IPS-18c (cell line): ENCODE data around the gene C2CD2L.

Experiments
- H3K4me3 ChIP-seq: 2 replicates; pipeline ENCODE4 v1.7.0; 2013; ENCODE audit warnings: low read depth, mild to moderate bottlenecking, low read length, moderate library complexity; ENCODE audit not compliant: insufficient read depth
- H3K9me3 ChIP-seq: one replicate; pipeline ENCODE4 v1.6.1; 2013; ENCODE audit warnings: mild to moderate bottlenecking, low read length, moderate library complexity; ENCODE audit not compliant: control insufficient read depth, insufficient read depth

Gene C2CD2L

DNA sequence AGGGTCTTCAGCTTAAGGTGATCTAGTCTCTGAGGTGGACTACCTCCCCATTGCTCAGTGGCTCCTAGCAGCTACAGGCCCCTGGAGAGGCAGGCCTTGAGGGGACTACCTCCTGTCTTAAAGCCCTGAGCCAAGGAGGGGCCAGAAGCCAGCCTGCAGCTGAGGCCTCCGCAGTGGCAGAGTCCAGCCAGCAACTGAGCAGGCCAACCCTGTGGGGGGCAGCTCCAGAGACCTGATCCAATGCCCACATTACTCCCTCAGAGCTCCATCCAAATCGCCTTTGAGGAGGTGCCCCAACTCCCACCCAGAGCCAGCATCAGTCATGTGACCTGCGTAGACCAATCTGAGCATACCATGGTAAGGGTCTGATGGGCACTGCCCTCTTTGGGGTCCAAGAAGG, 2.7 kb downstream of the C2CD2L start:
- Histone ChIP-seq H3K9me3 (no peaks in the 10 kb centered on the region), H3K4me3 (no peak overlapping the region)

DNA sequence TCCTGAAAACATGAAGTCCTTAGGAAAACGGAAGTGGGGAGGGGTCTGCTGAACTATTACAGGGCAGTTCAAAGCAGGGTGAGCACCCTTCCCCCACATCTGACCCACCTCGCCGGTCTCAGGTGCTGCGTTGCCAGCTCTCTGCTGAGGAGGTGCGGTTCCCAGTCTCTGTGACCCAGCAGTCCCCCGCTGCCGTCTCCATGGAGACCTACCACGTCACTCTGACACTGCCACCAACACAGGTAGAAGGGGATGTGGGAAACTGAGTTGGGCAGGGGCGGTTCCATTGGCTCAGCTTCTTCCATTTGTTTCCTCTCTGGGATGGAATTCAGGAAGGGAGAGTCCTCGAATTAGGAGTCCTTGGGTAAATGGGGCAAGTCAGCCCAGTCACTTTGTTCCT, 3.3 kb downstream of the C2CD2L start:
- no peaks in the 10 kb centered on the region for H3K9me3 ChIP-seq

DNA sequence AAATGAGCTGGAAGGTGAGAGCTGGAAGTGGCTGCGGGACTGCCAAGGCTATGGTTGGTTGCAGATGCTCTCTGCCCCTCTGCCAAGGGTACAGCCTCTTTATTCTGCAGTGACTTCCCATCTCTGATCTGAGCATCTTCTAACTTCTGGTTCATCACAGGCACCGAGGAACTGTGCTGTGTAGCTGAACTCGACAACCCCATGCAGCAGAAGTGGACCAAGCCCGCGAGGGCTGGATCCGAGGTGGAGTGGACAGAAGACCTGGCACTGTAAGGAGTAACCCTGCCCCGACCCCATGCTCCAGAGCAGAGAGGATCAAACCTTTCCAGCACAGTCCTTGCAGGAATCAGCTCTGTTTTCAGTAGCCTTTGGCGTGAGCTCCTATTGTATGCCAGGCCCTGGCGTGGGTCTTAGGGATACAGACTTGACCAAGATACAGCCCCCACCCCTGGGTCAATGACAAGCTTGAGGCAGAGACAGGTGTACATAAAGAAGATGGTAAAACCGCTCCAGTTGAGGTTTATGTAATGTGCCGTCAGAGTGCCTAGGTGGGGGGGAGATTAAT, 4.3 kb downstream of the C2CD2L start:
- no peak overlapping the region for H3K4me3 ChIP-seq
- no peaks in the 10 kb centered on the region for H3K9me3 ChIP-seq

More for the DNA sequence above, 3.3 kb downstream of the C2CD2L start:
- H3K4me3 ChIP-seq = no peak overlapping the region

DNA sequence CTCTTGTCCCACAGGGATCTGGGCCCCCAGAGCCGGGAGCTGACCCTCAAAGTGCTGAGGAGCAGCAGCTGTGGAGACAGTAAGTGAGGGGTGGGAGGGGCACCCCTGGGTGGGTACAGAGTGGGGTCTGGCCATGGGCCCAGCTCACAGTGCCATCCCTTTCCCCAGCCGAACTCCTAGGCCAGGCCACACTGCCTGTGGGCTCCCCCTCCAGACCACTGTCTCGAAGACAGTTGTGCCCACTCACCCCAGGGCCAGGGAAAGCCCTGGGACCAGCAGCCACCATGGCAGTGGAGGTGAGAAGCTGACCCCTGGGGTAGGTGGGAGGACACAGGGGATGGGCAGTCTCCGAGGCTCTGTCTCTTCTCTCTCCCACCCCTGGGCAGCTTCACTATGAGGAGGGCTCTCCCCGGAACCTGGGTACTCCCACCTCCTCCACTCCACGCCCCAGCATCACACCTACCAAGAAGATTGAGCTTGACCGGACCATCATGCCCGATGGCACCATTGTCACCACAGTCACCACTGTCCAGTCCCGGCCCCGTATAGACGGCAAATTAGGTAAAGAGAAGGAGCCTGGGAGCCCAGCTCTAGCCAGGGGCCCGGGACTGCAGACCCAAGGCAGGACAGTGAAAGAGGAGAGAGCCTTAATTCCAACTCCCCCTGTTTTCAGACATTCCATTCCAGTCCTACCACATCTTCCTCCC, 5.3 kb downstream of the C2CD2L start:
- no peak overlapping the region for H3K4me3 ChIP-seq
- H3K9me3 ChIP-seq = no peaks in the 10 kb centered on the region

DNA sequence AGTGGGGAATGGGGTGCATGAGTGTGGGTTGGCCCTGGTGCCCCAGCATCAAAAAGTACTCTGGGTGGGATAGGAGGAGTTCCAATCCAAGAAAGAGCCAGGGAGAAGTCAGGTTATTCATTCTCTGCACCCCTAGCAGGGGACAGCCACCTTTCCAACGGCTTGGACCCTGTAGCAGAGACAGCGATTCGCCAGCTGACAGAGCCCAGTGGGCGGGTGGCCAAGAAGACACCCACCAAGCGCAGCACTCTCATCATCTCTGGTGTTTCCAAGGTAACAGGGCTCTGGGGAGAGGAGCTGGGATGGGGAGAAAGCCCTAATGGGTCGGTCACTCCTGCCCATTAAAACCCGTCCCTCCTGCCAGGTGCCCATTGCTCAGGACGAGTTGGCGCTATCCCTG, 6.6 kb downstream of the C2CD2L start:
- no peaks in the 10 kb centered on the region for H3K9me3 ChIP-seq
- H3K4me3 ChIP-seq = no peak overlapping the region

DNA sequence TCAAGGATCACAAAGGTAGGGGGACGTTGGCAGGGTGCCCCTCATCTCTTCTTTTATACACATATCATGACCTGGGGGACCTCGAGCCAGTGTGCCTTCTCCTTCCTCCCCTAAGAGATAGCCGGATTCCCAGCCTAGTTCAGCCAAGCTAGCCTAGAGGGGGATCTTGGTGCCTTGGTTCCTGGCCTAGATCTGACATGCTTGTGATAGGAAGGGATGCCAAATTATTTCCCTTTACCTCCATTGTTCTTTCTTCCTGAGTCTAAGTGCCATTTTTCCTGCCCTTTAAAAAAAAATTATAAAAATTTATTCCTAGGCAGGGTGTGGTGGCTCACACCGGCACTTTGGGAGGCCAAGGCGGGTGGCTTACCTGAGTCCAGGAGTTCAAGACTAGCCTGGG, 7.2 kb downstream of the C2CD2L start:
- no peaks in the 10 kb centered on the region for H3K9me3 ChIP-seq

DNA sequence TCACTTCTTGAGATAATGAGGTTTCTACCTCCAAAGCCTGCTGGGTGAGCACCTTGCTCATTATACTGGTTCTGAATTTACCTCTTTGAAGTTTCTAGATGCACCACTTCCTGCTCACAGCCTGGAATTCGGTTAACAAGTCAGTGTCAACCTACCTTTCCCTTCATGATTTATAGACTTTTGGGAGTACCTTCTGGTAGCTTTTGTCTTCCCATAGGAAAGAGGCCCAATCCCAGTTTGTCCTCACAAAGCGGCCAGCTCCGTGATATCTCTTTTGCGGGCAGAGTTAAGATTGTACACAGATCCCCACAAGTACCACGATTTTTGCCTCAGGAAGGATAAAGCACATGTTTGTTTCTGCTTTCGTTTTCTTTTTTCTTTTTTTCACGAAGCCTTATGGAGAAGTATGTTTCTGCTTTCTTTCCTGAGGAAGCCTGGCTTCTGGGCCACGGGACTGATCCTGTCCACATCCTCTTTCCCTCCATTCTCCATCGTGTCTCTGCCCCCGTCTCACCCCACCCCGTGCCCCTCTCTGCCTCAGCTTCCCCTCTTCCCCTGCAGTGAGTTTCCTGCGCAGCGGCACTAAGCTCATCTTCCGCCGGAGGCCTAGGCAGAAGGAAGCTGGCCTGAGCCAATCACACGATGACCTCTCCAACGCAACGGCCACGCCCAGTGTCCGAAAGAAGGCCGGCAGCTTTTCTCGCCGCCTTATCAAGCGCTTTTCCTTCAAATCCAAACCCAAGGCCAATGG, 8.5 kb downstream of the C2CD2L start:
- no peak overlapping the region for H3K4me3 ChIP-seq
- H3K9me3 ChIP-seq = no peaks in the 10 kb centered on the region

More for the DNA sequence above, 7.2 kb downstream of the C2CD2L start:
- H3K4me3 ChIP-seq = no peak overlapping the region

DNA sequence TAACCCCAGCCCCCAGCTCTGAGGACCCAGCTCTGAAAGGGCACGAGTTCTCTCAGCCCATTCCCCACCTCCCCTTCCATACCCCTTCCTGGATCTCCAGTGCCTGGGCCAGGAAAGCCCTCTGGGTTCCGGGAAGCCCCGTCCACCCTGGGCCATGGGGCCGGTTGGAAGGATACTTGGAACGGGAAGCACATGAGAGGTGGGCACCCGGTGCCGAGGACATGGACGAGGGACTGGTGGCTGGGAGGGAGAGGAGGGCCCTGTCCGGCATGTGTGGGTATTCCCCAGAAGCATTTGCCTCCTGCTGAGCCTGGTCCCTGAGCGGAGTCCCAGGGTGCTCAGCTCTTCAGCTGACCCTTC, 9.1 kb downstream of the C2CD2L start:
- Histone ChIP-seq H3K4me3 (no peak overlapping the region), H3K9me3 (no peaks in the 10 kb centered on the region)

DNA sequence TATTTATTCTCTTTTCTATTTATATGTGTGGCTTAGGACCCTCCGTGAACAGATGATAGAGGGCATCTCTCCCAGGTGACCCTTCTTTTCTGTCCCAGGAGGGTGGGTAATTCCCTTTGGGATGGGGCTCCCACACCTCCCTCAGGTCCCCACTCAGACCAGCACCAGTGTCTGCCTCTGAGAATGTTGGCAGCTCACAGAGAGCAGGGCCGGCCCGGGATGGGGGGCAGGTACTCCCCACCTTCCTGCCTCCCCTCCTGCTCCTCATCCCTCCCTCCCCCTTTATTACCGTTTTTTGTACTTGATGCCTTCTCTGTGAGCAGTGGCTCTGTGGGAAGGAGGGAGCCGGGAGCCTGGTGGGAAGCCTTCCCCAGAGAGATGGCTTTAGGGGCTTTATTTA, 9.5 kb downstream of the C2CD2L start:
- Histone ChIP-seq H3K4me3 (no peak overlapping the region), H3K9me3 (no peaks in the 10 kb centered on the region)

DNA sequence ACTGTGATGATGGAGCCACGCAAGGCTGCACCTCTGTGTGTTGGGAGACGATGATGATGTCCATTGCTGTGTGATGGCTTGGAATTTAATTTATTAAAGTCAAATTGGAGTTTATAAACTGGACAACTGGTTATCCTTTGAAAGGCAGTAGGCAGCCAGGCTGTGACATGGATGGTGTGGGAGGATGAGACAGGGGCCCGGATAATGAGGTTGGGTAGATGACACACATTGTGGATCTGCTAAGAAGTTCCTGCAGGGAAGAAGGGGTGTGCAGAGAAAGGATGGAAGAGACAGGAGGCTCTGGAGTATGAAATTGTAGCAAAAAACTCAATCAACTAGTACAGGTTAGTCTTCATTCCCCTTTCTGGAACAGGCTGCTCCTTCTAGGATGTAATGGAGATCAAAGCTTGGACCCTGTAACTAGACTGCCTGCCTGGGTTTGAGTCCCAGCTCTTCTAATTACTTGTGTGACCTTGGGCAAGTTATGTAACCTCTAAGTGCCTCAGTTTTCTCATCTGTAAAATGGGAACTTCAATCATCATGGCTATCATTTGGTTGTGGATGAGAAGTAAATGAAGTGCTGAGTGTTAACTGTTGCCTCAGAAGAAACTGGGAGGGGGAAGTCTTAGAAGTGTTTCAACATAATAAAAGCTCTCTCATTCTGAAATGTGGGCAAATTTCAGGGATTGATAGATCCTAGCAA, 10.0 kb downstream of the C2CD2L start:
- Histone ChIP-seq H3K9me3 (no peaks in the 10 kb centered on the region), H3K4me3 (no peak overlapping the region)

DNA sequence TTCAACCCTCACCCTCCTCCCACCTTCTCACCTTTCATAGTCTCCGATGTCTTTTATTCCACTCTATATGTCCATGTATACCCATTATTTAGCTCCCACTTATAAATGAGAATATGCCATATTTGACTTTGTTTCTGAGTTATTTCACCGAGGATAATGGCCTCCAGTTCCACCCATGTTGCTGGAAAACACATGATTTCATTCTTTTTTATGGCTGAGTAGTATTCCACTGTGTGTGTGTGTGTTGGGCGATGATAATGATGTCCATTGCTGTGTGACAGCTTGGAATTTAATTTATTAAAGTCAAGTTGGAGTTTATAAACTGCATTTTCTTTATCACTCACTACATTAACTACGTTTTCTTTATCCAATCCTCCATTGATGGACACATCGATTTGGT, 11.1 kb downstream of the C2CD2L start:
- Histone ChIP-seq H3K4me3 (no peak overlapping the region), H3K9me3 (no peaks in the 10 kb centered on the region)

DNA sequence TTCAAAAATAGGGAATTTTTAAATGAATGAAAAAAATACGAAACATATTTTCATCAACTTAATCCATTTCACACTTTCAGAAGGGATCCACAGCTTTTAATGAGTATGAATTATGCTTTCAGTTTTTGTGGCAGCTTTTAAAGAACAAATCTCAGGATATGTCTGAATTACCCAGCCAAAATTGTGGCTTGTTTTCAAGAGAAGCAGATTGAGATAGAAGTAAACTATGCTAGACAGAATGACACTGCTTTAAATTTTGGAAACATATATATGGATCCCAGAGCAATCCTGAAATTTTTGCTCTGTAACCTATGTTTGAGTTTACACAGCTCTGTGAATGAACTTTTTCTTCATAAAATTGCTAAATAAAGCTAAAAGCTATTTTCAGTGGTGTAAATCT, 11.8 kb downstream of the C2CD2L start:
- H3K4me3 ChIP-seq = no peak overlapping the region
- no peaks in the 10 kb centered on the region for H3K9me3 ChIP-seq

DNA sequence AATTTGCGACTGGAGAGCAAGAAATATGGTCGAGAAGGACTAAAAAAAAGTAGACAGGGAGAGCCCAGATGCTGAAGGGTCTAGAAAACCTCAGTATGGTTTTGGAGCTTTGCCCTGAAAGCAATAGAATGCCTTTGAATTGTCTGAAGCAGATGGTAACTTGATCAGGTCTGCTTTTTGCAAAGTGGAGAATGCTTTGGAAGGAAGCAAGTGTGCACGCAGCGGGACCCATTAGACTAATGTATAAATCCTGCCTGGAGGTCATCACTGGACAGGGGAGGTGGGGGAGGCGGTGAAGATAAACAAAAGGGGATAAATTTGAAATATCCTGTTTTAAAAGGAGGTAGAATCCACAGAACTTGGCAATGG, 13.5 kb downstream of the C2CD2L start:
- Histone ChIP-seq H3K4me3 (peak overlapping the region; percentile 73), H3K9me3 (no peaks in the 10 kb centered on the region)

DNA sequence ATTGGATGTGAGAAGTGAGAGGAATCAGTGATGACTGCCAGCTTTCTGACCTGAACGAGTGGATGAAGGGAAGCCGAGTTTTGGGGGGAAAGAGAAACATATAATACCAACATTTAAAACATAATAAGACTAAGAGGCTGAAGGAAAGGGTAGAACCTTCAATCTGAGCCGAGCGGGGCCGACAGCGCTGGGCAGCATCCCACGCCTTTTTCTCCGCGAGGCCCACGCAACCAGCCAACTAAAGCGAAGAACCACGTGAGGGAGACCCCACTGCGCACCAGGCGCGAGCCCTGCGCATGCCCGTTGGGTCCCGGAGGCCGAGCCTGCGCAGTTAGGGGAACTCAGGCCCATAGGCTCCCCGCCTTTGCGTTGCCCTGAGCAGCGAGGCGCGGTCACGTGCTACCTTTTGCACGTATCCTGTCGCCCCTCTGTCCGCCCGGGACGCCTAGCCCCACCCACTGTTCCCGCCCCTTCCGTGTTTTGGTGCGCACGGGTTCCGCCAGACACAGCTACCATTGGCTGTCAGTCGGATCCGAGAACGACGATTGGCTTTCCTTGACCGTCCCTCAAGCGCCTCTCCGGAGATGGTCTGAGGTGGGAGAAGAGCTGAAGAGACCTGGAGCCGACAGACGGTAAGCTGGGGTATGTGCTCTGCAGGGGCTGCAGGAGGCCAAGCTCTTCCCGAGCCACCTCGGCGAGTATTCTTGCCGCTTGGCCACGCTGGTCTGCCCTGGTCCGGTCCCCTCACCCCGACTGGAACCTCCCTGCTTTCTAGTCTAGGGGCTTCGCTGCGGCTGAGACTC, 14.1 kb downstream of the C2CD2L start, which contains the start of gene HINFP:
Gene HINFP (plus strand): TSS at position 573 of the 803 bp plus-strand sequence. CDS start 5,365 bp downstream, outside the sequence.
- H3K9me3 ChIP-seq = no peaks in the 10 kb centered on the region
- H3K4me3 ChIP-seq = peak within 1 kb of the TSS; percentile 100

DNA sequence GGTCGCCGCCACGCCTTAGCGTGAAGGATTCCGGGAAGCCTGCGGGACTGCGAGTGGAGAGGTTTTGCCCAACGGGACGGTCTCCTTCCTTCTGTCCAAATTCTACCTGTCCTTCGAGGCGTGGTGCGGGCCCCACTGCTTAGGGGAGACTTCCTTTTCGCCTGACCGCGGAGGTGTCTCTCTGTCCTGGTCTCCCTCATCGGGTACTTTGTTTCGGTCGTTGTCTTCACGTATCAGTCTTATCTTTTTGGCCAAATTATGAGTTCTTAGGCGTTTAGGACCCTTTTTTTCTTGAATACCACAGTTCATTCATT, 14.6 kb downstream of the C2CD2L start:
- H3K4me3 ChIP-seq = peak overlapping the region; percentile 100

DNA sequence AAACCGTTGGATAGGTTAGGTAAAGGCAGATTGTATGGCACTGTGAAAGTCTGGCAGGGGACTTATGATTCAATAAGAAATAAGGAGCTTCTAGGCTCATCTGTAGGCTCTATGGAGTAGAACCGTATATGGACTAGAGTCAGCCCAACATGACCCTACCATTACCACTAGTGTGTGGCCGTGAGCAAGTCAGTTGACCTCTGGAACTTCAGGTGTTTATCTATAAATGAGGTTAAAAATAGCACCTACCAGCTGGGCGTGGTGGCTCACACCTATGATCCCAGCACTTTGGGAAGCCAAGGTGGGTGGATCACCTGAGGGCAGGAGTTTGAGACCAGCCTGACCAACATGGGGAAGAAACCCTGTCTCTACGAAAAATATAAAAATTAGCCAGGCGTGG, 18.7 kb downstream of the C2CD2L start:
- H3K4me3 ChIP-seq = no peak overlapping the region
- no peaks in the 10 kb centered on the region for H3K9me3 ChIP-seq

More for the DNA sequence above, 14.6 kb downstream of the C2CD2L start:
- no peaks in the 10 kb centered on the region for H3K9me3 ChIP-seq

DNA sequence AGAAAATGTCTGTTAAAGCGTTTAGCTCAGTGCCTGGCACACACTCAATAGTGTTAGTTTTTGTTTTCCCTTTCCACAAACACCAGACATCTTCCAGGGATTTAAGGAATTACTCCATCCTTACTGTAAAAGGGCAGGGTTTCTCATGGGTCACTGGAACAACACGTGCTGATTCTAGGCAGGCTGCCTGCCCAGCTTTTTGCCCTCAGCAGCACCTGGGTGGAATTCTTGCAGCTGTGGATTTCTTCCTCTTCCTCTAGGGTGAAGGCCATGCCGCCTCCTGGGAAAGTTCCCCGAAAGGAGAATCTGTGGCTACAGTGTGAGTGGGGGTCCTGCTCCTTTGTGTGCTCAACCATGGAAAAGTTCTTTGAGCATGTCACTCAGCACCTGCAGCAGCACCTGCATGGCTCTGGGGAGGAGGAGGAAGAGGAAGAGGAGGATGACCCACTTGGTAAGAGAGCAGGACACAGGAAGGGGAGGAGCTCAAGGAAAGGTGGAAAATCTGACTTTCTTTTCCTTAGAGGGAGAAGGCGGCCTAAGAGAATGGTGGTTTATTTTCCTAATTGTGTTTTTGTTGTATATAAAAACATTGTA, 19.6 kb downstream of the C2CD2L start:
- peaks cover 2% of the 10 kb centered on the region for H3K9me3 ChIP-seq
- H3K4me3 ChIP-seq = no peak overlapping the region
